ENCODE data around the gene BBS4. TPM values are rescaled to one million over a fixed set of nuclear protein-coding genes. Genes with fewer than 3 reads are reported as not detected.
A peak's percentile ranks its signal among the peaks of the same experiment; 100 is the strongest.

BBS4 gene
- total and polyA plus RNA-seq, 9 of the 15 experiments (the other 6 are each of a cell fraction or from before 2014, with no cell fraction given): 25.1 to 80.7 (median 38.9) TPM

GRCh38 chr15:72685301-72685924 is 594 bp upstream of the BBS4 start:
- peak overlapping the region; percentile 68 for H3K4me3 ChIP-seq
- no peaks in the 10 kb centered on the region for H4K20me1 ChIP-seq (replicated peaks; ENCODE audit: control insufficient read depth, insufficient read depth, low read length)
- intact Hi-C loops (cut with micrococcal nuclease): no loop called here
- 12% methylated on average over 23 of the region's 23 CpGs for WGBS (ENCODE audit: insufficient coverage, low coverage, missing lambda C conversion rate)
- H3K9me1 ChIP-seq (ENCODE audit: control insufficient read depth, insufficient read depth, low read length): no peaks in the 10 kb centered on the region
- no peaks in the 10 kb centered on the region for H3K9me3 ChIP-seq (replicated peaks; ENCODE audit: control insufficient read depth, insufficient read depth, low read depth, low read length)
- H3K4me2 ChIP-seq (ENCODE audit: insufficient read depth, low read length): peak overlapping the region; percentile 98
- FAIRE-seq: no peak
- BruUV-seq (replicated peaks): TSS peak; percentile 99
- peaks cover 0 to 5% of the 10 kb centered on the region in 2 experiments; a peak in 2 of 5 replicates for H3K4me1 ChIP-seq (replicated peaks in 1 of 2; ENCODE audit: control insufficient read depth in 2 of 2, insufficient read depth in 2 of 2, low read length in 2 of 2)
- TF ChIP-seq ZNF197 (CRISPR knock-in tag; IDR thresholded peaks at IDR 0.05; ENCODE audit: low read depth) (0 out of 2 replicates have a peak, but pooled peaks have one; percentile 20), POLR2AphosphoS2 (IDR thresholded peaks at IDR 0.05; ENCODE audit: low read length) (no peak), TCF7 (IDR thresholded peaks at IDR 0.05; ENCODE audit: borderline replicate concordance) (0 out of 2 replicates have a peak, but pooled peaks have one; percentile 6), FOXK2 (conservative IDR thresholded peaks at IDR 0.05 in 1 of 2, IDR thresholded peaks at IDR 0.05 in 1 of 2; ENCODE audit: low read depth in 2 of 2) (peak in 1 of 2 experiments; percentile 74; a peak in 2 of 4 replicates), CCNT2 (IDR thresholded peaks at IDR 0.05; ENCODE audit: borderline replicate concordance, extremely low read depth, insufficient read length, low read depth, low read length) (no peak), MGA (IDR thresholded peaks at IDR 0.05) (peak; percentile 22; the same call in 1 of the 2 replicates), ZNF583 (CRISPR knock-in tag; IDR thresholded peaks at IDR 0.05) (no peak), SMAD3 (CRISPR knock-in tag; conservative IDR thresholded peaks at IDR 0.05) (no peak)
- DNase-seq (ENCODE audit: extremely low read depth in 1 of 4, low spot score in 3 of 4): peak in 1 of 4 experiments; percentile 25
- peaks cover 2% of the 10 kb centered on the region; the same call in 1 of the 3 replicates for H3K36me3 ChIP-seq (ENCODE audit: control insufficient read depth, insufficient read depth, low read length)
- H3K27me3 ChIP-seq (ENCODE audit: control insufficient read depth in 2 of 2, insufficient read depth in 2 of 2, low read length in 2 of 2): no peaks in the 10 kb centered on the region; a peak in 1 of 5 replicates
- ChIA-PET CTCF (ENCODE audit: low intra/inter-chr PET ratio) (no interaction called here), POLR2A (interaction anchor here (1.0 to 1.9 kb wide), 3 partner anchors 10 to 34 kb away, joined by 3 to 8 read pairs (median 7); no protein-coding TSS in a partner anchor)
- in situ Hi-C loops (cut with MboI): no loop called here
- no peak; the same call in 2 of the 3 replicates for ATAC-seq
- H3K79me2 ChIP-seq (ENCODE audit: control insufficient read depth, insufficient read depth, low read length): peaks cover 29% of the 10 kb centered on the region
- H3K27ac ChIP-seq (ENCODE audit: extremely low read depth, low read depth, low read length): peak overlapping the region; percentile 98
- H2AFZ ChIP-seq (ENCODE audit: low read depth, low read length): peak overlapping the region; percentile 93
- H3K9ac ChIP-seq (ENCODE audit: insufficient read depth in 1 of 2, low read depth in 2 of 2, low read length in 2 of 2): peak overlapping the region; percentile 89 to 97

All from K562 (cell line).